ENCODE data around the gene ATXN7.

GRCh38 chr3:63896332-63897030, 32.8 kb downstream of the ATXN7 start:
- no peak for TF ChIP-seq CTCF (IDR thresholded peaks at IDR 0.05; ENCODE audit: poor library complexity, severe bottlenecking)
- TF ChIP-seq TAF1 (IDR thresholded peaks at IDR 0.05; ENCODE audit: low read depth): no peak
- TF ChIP-seq EZH2 (IDR thresholded peaks at IDR 0.05; ENCODE audit: borderline replicate concordance, insufficient read depth, low read length, poor library complexity, severe bottlenecking): no peak
- no peak for TF ChIP-seq POLR2AphosphoS5 (IDR thresholded peaks at IDR 0.05)
- no peak for TF ChIP-seq SMC3 (conservative IDR thresholded peaks at IDR 0.05; ENCODE audit: poor library complexity)
- no peak for TF ChIP-seq EP300 (conservative IDR thresholded peaks at IDR 0.05; ENCODE audit: poor library complexity, severe bottlenecking)
